Thoracic aorta (tissue), 2 donors: ENCODE data around the gene COL5A3. TPM values are rescaled to one million over a fixed set of nuclear protein-coding genes. Genes with fewer than 3 reads are reported as not detected.

ENCODE experiments used
- ATAC-seq: fragments of 150-250 bp; one replicate; pipeline ENCODE4 v1.8.0; 2017; ENCODE audit warnings: low read depth; ENCODE audit not compliant: insufficient number of reproducible peaks, low FRiP score
- DNase-seq: peaks from one replicate; pipeline ENCODE4 v3.0.0-alpha.2; 2020; ENCODE audit warnings: low spot score
- H3K27ac ChIP-seq, 2 donors: fragments of 200-600 bp; sonication (generic); 1 replicate in 1 of 2; 2 replicates in 1 of 2; pipeline ENCODE4 v1.5.1; 2016; ENCODE audit warnings: mild to moderate bottlenecking in 2 of 2, moderate library complexity in 2 of 2
- H3K27me3 ChIP-seq: fragments of 200-600 bp; sonication (generic); replicated peaks from 2 replicates; pipeline ENCODE4 v1.6.0; 2016; ENCODE audit warnings: mild to moderate bottlenecking; ENCODE audit not compliant: insufficient read depth
- H3K36me3 ChIP-seq: fragments of 200-600 bp; sonication (generic); one replicate; pipeline ENCODE4 v1.5.1; 2016
- H3K4me1 ChIP-seq, 2 donors: fragments of 200-600 bp; sonication (generic); 1 replicate in 1 of 2; 2 replicates in 1 of 2; pipeline versions ENCODE4 v1.5.1 to v1.6.0; 2016; ENCODE audit warnings: low read depth in 2 of 2, mild to moderate bottlenecking in 1 of 2; ENCODE audit not compliant: control insufficient read depth in 1 of 2
- H3K4me3 ChIP-seq: fragments of 200-600 bp; sonication (generic); 2 replicates; pipeline ENCODE4 v1.5.1; 2016; ENCODE audit warnings: mild to moderate bottlenecking
- H3K9me3 ChIP-seq: fragments of 200-600 bp; sonication (generic); 2 replicates; pipeline ENCODE4 v1.5.1; 2016
- CTCF ChIP-seq: fragments of 200-600 bp; sonication (generic); IDR thresholded peaks from one replicate; pipeline ENCODE4 v1.5.1; 2019; ENCODE audit warnings: antibody characterized with exemption
- total RNA-seq, 2 donors: library from RNA; depleted of rRNA; stranded (reverse); fragments of >200 nt; gene quantifications; one replicate each; pipeline versions ENCODE4 v1.1.0 to v1.2.3, GENCODE V29; 2016

The COL5A3 gene
- total RNA-seq, 2 donors from 2014 or later, result 11.1 to 14.3 TPM

- H3K4me1 ChIP-seq, result no peaks in the 10 kb centered on the region
- no peak overlapping the region for H3K4me3 ChIP-seq
- no peaks in the 10 kb centered on the region for H3K36me3 ChIP-seq
- no peak overlapping the region for H3K27ac ChIP-seq
- no peaks in the 10 kb centered on the region for H3K27me3 ChIP-seq
- ATAC-seq (no peak), DNase-seq (no peak)
- TF ChIP-seq CTCF, result no peak
- H3K9me3 ChIP-seq, result no peaks in the 10 kb centered on the region
Measured at GRCh38 chr19:9995084-9995483, 15.2 kb downstream of the COL5A3 start.

- Histone ChIP-seq H3K9me3 (no peaks in the 10 kb centered on the region), H3K4me3 (no peak overlapping the region), H3K4me1 (peaks cover 6 to 12% of the 10 kb centered on the region in 2 donors), H3K27me3 (no peaks in the 10 kb centered on the region), H3K36me3 (no peaks in the 10 kb centered on the region), H3K27ac (no peak overlapping the region)
- no peak for ATAC-seq
- no peak for DNase-seq
- no peak for TF ChIP-seq CTCF
Measured at GRCh38 chr19:9991425-9992191, 18.7 kb downstream of the COL5A3 start.

- Histone ChIP-seq H3K27ac (no peak overlapping the region), H3K4me1 (peaks cover 11 to 20% of the 10 kb centered on the region in 2 donors), H3K4me3 (no peak overlapping the region), H3K9me3 (no peaks in the 10 kb centered on the region), H3K27me3 (no peaks in the 10 kb centered on the region), H3K36me3 (no peaks in the 10 kb centered on the region)
- no peak for DNase-seq
- ATAC-seq, result no peak
- TF ChIP-seq CTCF, result no peak
Measured at GRCh38 chr19:9989504-9989903, 20.8 kb downstream of the COL5A3 start.

- H3K4me1 ChIP-seq, result peaks cover 11 to 20% of the 10 kb centered on the region in 2 donors
- H3K36me3 ChIP-seq, result no peaks in the 10 kb centered on the region
- no peak overlapping the region for H3K4me3 ChIP-seq
- DNase-seq (peak; percentile 28), ATAC-seq (peak; percentile 82)
- no peaks in the 10 kb centered on the region for H3K27me3 ChIP-seq
- H3K27ac ChIP-seq, result peak overlapping the region; percentile 77 to 81
- no peak for TF ChIP-seq CTCF
- H3K9me3 ChIP-seq, result no peaks in the 10 kb centered on the region
Measured at GRCh38 chr19:9986787-9987281, 23.5 kb downstream of the COL5A3 start.

- Histone ChIP-seq H3K4me1 (peaks cover 5 to 8% of the 10 kb centered on the region in 2 donors), H3K27ac (no peak overlapping the region), H3K36me3 (no peaks in the 10 kb centered on the region), H3K27me3 (no peaks in the 10 kb centered on the region), H3K4me3 (no peak overlapping the region), H3K9me3 (no peaks in the 10 kb centered on the region)
- DNase-seq (no peak), ATAC-seq (no peak)
- TF ChIP-seq CTCF, result no peak
Measured at GRCh38 chr19:9981406-9982260, 28.7 kb downstream of the COL5A3 start.
